ENCODE results near the gene CDH12.

The CDH12 gene

GRCh38 chr5:21895766-21896350, 957.3 kb downstream of the CDH12 start:
- H3K27me3 ChIP-seq, result no peaks in the 10 kb centered on the region
- H3K36me3 ChIP-seq, result no peaks in the 10 kb centered on the region
- no peak for TF ChIP-seq CTCF (IDR thresholded peaks at IDR 0.05)
- no peak overlapping the region for H3K27ac ChIP-seq
- H3K9me3 ChIP-seq, result no peaks in the 10 kb centered on the region
- H3K4me3 ChIP-seq (ENCODE audit: low read depth in 1 of 2, low read length in 1 of 2), result no peak overlapping the region
- no peaks in the 10 kb centered on the region for H3K4me1 ChIP-seq (ENCODE audit: control insufficient read depth in 1 of 2, insufficient read depth in 1 of 2, low read depth in 1 of 2, low read length in 1 of 2)

- no peak for TF ChIP-seq CTCF (IDR thresholded peaks at IDR 0.05)
- Histone ChIP-seq H3K4me3 (ENCODE audit: low read depth in 1 of 2, low read length in 1 of 2) (no peak overlapping the region), H3K9me3 (no peaks in the 10 kb centered on the region), H3K27ac (no peak overlapping the region), H3K36me3 (no peaks in the 10 kb centered on the region), H3K27me3 (no peaks in the 10 kb centered on the region), H3K4me1 (ENCODE audit: control insufficient read depth in 1 of 2, insufficient read depth in 1 of 2, low read depth in 1 of 2, low read length in 1 of 2) (no peaks in the 10 kb centered on the region)
Observed at GRCh38 chr5:21893161-21893560, 960.0 kb downstream of the CDH12 start.

- TF ChIP-seq CTCF (IDR thresholded peaks at IDR 0.05), result no peak
- Histone ChIP-seq H3K9me3 (no peaks in the 10 kb centered on the region), H3K27ac (no peak overlapping the region), H3K36me3 (no peaks in the 10 kb centered on the region), H3K27me3 (no peaks in the 10 kb centered on the region), H3K4me3 (ENCODE audit: low read depth in 1 of 2, low read length in 1 of 2) (no peak overlapping the region), H3K4me1 (ENCODE audit: control insufficient read depth in 1 of 2, insufficient read depth in 1 of 2, low read depth in 1 of 2, low read length in 1 of 2) (no peaks in the 10 kb centered on the region)
Observed at GRCh38 chr5:21889581-21889980, 963.6 kb downstream of the CDH12 start.

- no peaks in the 10 kb centered on the region for H3K27me3 ChIP-seq
- H3K4me3 ChIP-seq (ENCODE audit: low read depth in 1 of 2, low read length in 1 of 2), result no peak overlapping the region
- no peaks in the 10 kb centered on the region for H3K9me3 ChIP-seq
- H3K4me1 ChIP-seq (ENCODE audit: control insufficient read depth in 1 of 2, insufficient read depth in 1 of 2, low read depth in 1 of 2, low read length in 1 of 2), result no peaks in the 10 kb centered on the region
- H3K27ac ChIP-seq, result no peak overlapping the region
- no peaks in the 10 kb centered on the region for H3K36me3 ChIP-seq
- no peak for TF ChIP-seq CTCF (IDR thresholded peaks at IDR 0.05)
Observed at GRCh38 chr5:21882074-21882745, 970.9 kb downstream of the CDH12 start.

- Histone ChIP-seq H3K9me3 (no peaks in the 10 kb centered on the region), H3K4me1 (ENCODE audit: control insufficient read depth in 1 of 2, insufficient read depth in 1 of 2, low read depth in 1 of 2, low read length in 1 of 2) (no peaks in the 10 kb centered on the region), H3K36me3 (no peaks in the 10 kb centered on the region), H3K27me3 (no peaks in the 10 kb centered on the region), H3K27ac (no peak overlapping the region), H3K4me3 (ENCODE audit: low read depth in 1 of 2, low read length in 1 of 2) (no peak overlapping the region)
- no peak for TF ChIP-seq CTCF (IDR thresholded peaks at IDR 0.05)
Observed at GRCh38 chr5:21880164-21880563, 973.0 kb downstream of the CDH12 start.

All from neutrophil (primary cell).